GM12873 (cell line): ENCODE measurements around the gene MAP7D1.

Experiments
- CTCF ChIP-seq: IDR thresholded peaks from 2 replicates; pipeline ENCODE4 v1.5.1; 2012; ENCODE audit warnings: low read depth, mild to moderate bottlenecking, moderate library complexity, low read length, control low read depth; ENCODE audit not compliant: insufficient read depth; ENCODE audit errors: missing control alignments

Gene MAP7D1

GRCh38 chr1:36183309-36183856 lies 27.4 kb downstream of the MAP7D1 start:
- TF ChIP-seq CTCF: no peak

- peak; percentile 93 for TF ChIP-seq CTCF
Observed at GRCh38 chr1:36187800-36188593, 32.0 kb downstream of the MAP7D1 start.

GRCh38 chr1:36198641-36199040 lies 42.7 kb downstream of the MAP7D1 start:
- TF ChIP-seq CTCF: no peak

DNA sequence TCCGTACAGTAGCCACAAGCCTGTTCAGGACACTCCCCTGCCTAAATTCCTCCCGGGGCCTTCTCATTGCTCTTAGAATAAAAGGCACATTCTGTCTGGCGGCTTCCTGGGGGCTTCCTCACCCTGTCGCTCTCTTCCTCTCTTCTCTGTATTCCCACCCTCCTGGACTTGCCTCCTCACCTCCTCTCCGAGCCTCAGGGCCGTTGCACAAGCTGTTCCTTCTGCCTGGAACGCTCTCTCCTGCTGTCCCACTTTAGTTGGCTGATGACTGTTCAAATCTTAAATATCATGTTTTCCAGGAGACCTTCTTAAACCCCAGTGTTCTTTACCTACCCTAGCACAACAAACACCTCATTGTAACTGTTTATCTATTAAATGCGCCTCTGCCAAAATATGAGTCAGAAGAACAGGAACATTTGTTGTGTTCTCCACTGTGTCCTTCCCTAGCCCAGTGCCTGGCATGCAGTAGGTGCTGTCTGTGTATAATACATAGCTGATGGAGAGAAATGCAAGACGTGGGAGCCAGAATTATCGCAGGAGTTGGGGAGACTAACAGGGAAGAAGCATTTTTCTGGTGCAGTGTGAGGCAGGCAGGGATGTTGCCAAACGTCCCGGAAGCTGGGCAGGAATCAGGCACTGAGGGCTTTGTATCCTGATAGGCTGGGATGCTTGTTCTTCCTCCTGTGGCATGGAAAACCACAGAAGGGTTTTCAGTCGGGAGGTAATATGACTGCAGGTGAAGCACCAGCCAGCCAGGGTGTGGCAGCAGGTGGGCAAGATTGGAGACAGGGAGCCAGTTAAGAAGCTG lies 44.2 kb downstream of the MAP7D1 start:
- TF ChIP-seq CTCF: no peak

GRCh38 chr1:36203027-36203553 lies 47.1 kb downstream of the MAP7D1 start:
- no peak for TF ChIP-seq CTCF

DNA sequence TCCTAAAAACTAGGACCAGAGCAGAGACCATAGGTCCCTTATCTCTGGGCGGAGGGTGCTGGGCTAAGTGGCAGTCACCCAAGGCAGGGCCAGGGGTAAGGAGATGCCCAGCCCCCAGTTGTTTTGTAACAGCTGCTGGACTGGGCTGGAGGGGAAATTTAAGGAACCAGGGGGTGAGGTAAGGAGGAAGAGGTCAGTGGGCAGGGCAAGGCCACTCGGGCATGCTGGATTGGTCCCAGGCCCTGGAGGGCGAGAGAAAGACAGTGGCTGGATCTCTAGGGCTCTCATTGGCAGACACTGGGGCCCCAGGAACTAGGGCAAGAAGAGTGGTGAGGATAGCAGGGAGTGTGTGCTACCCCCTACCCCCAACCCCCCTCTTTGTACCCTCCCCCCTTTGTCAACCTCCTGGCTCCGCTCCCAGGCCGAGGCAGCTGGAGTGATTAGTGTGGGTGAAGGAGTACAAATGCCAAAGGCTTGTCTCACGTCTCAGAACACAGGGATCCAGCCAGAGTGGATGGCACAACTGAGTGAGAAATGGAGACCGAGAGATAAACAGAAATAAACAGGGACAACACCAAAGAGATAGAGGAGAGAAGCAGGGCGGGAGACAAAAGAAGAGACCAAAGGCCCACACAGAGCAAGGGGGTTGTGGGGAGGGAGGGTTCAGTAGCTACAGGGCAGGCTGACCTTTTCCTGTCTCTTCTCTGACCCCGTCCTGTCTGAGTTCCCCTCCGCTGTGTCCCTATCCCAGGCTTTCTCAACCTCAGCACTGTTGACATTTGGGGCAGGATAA lies 47.8 kb downstream of the MAP7D1 start:
- TF ChIP-seq CTCF: no peak
